ENCODE data around the gene CHST12.
A peak's percentile ranks its signal among the peaks of the same experiment; 100 is the strongest.
"Not testable (repeated sequence)": the region's sequence is repeated elsewhere in the genome, so short reads cannot be mapped to it uniquely, and the experiment has no call there.

The CHST12 gene

GRCh38 chr7:2403014-2403717 is at the start of gene CHST12:
TSS of gene CHST12 (plus strand) at chr7:2403611. CDS start at chr7:2432640, 29,029 bp downstream.
- DNase-seq = peak; percentile 96

- peak; percentile 91 for DNase-seq
Observed at GRCh38 chr7:2353936-2354185, 49.5 kb upstream of the CHST12 start.

GRCh38 chr7:2354186-2354938 is 49.0 kb upstream of the CHST12 start, which contains the start of gene EIF3B:
TSS of gene EIF3B (plus strand) at chr7:2354827. CDS start at chr7:2354922, 95 bp downstream.
- peak; percentile 93 for DNase-seq

- DNase-seq = peak; percentile 5
Observed at GRCh38 chr7:2354939-2355704, 48.3 kb upstream of the CHST12 start.

- no peak for DNase-seq
Observed at GRCh38 chr7:2355705-2356008, 47.8 kb upstream of the CHST12 start.

GRCh38 chr7:2357165-2357564 is 46.2 kb upstream of the CHST12 start:
- DNase-seq = no peak

GRCh38 chr7:2357571-2357970 is 45.8 kb upstream of the CHST12 start:
- DNase-seq = no peak

- no peak for DNase-seq
Observed at GRCh38 chr7:2358968-2359527, 44.4 kb upstream of the CHST12 start.

GRCh38 chr7:2359610-2360009 is 43.8 kb upstream of the CHST12 start:
- no peak for DNase-seq

GRCh38 chr7:2360796-2361195 is 42.6 kb upstream of the CHST12 start:
- no peak for DNase-seq

- DNase-seq = no peak
Observed at GRCh38 chr7:2362385-2363088, 40.9 kb upstream of the CHST12 start.

- DNase-seq = no peak
Observed at GRCh38 chr7:2369139-2369538, 34.3 kb upstream of the CHST12 start.

GRCh38 chr7:2371329-2371728 is 32.1 kb upstream of the CHST12 start:
- no peak for DNase-seq

- DNase-seq = no peak
Observed at GRCh38 chr7:2372724-2373123, 30.7 kb upstream of the CHST12 start.

- DNase-seq = no peak
Observed at GRCh38 chr7:2373124-2373556, 30.3 kb upstream of the CHST12 start.

- DNase-seq = no peak
Observed at GRCh38 chr7:2373646-2374045, 29.8 kb upstream of the CHST12 start.

GRCh38 chr7:2374401-2374800 is 29.0 kb upstream of the CHST12 start:
- no peak for DNase-seq

GRCh38 chr7:2374830-2375728 is 28.3 kb upstream of the CHST12 start:
- no peak for DNase-seq

- DNase-seq = no peak
Observed at GRCh38 chr7:2376351-2377154, 26.9 kb upstream of the CHST12 start.

- not testable (repeated sequence) for DNase-seq
Observed at GRCh38 chr7:2377492-2377891, 25.9 kb upstream of the CHST12 start.

GRCh38 chr7:2378125-2378524 is 25.3 kb upstream of the CHST12 start:
- DNase-seq = not testable (repeated sequence)
